22Rv1 (cell line): ENCODE data around the gene CMSS1.

Experiments used
- CTCF ChIP-seq: fragments of 450-650 bp; IDR thresholded peaks from 2 replicates; pipeline ENCODE4 v1.5.1; 2017; ENCODE audit warnings: mild to moderate bottlenecking
- ZFX ChIP-seq: fragments of 450-650 bp; IDR thresholded peaks from 2 replicates; pipeline ENCODE4 v1.6.1; 2017; ENCODE audit warnings: antibody characterized with exemption, borderline replicate concordance

DNA sequence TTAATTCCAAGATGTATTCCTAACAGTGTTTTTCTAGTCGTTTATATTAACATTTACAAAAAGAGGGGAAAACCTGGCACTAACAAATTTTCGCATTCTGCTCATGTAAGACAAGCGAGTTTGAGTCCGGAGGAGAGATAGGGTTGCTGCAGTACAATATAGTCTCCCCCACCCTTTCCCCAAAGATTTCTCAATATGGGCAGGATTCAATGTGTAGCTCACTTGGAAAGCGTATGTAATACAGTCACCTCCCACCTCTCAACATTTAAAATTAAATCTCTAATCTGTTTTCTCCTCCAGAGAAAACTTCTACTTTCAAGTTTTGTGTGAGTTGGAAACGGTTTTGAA, 57.9 kb downstream of the CMSS1 start:
- TF ChIP-seq CTCF (no peak), ZFX (no peak)
